NT2/D1 (cell line): ENCODE measurements around the gene STX11.

Source experiments
- YY1 ChIP-seq: IDR thresholded peaks from 2 replicates; pipeline ENCODE4 v1.6.1; 2011; ENCODE audit not compliant: insufficient read length, insufficient read depth
- ZNF274 ChIP-seq: IDR thresholded peaks from 2 replicates; pipeline ENCODE4 v1.6.1; 2011; ENCODE audit warnings: mild to moderate bottlenecking, low read depth, low read length

GRCh38 chr6:144232832-144233230 is 82.5 kb downstream of the STX11 start:
- no peak for TF ChIP-seq ZNF274
- no peak for TF ChIP-seq YY1
